ENCODE measurements around the gene ZBTB40. TPM values are rescaled to one million over a fixed set of nuclear protein-coding genes. Genes with fewer than 3 reads are reported as not detected.
A peak's percentile ranks its signal among the peaks of the same experiment; 100 is the strongest.

The ZBTB40 gene
- total and polyA plus RNA-seq, 2 of the 13 experiments (the other 11 are each of a cell fraction or from before 2014, with no cell fraction given), result 8.8 to 16.5 TPM

GRCh38 chr1:22543679-22544078 is 92.0 kb downstream of the ZBTB40 start (continued):
- TF ChIP-seq ZNF773 (CRISPR knock-in tag; IDR thresholded peaks at IDR 0.05; ENCODE audit: borderline replicate concordance), result no peak
- TF ChIP-seq TAF1 (CRISPR knock-in tag; IDR thresholded peaks at IDR 0.05), result no peak
- TF ChIP-seq SALL2 (CRISPR knock-in tag; IDR thresholded peaks at IDR 0.05), result no peak
- 0 out of 2 replicates have a peak, but pooled peaks have one; percentile 14 for TF ChIP-seq SAP130 (CRISPR knock-in tag; IDR thresholded peaks at IDR 0.05; ENCODE audit: low read depth)
- TF ChIP-seq ZNF781 (CRISPR knock-in tag; IDR thresholded peaks at IDR 0.05; ENCODE audit: borderline replicate concordance, not compliant biosample characterization), result no peak
- TF ChIP-seq ZNF18 (CRISPR knock-in tag; IDR thresholded peaks at IDR 0.05; ENCODE audit: insufficient replicate concordance), result no peak

GRCh38 chr1:22544606-22545005 is 93.0 kb downstream of the ZBTB40 start:
- no TSS peak for BruUV-seq (replicated peaks)
- H4K20me1 ChIP-seq (ENCODE audit: insufficient read depth, low read length), result no peaks in the 10 kb centered on the region
- DNase-seq (ENCODE audit: low spot score), result no peak
- TF ChIP-seq RCOR2 (CRISPR knock-in tag; IDR thresholded peaks at IDR 0.05) (no peak), SMAD1 (CRISPR knock-in tag; IDR thresholded peaks at IDR 0.05; ENCODE audit: borderline replicate concordance, low read depth) (no peak), PHF21A (CRISPR knock-in tag; IDR thresholded peaks at IDR 0.05) (no peak), CERS6 (CRISPR knock-in tag; IDR thresholded peaks at IDR 0.05) (no peak), ZNF691 (CRISPR knock-in tag; IDR thresholded peaks at IDR 0.05; ENCODE audit: borderline replicate concordance, low read depth) (no peak), RXRB (CRISPR knock-in tag; IDR thresholded peaks at IDR 0.05; ENCODE audit: borderline replicate concordance) (no peak), KLF16 (CRISPR knock-in tag; IDR thresholded peaks at IDR 0.05) (no peak)
- no peak for ATAC-seq
- ChIA-PET CTCF (ENCODE audit: low intra/inter-chr PET ratio, low total read pairs) (no interaction called here), POLR2A (no interaction called here)
- H3K36me3 ChIP-seq (replicated peaks in 1 of 2; ENCODE audit: control insufficient read depth in 1 of 2, insufficient read depth in 2 of 2, low read length in 2 of 2), result no peaks in the 10 kb centered on the region
- 57% methylated on average over 9 of the region's 12 CpGs for WGBS (ENCODE audit: low lambda C conversion rate)
- H3K27me3 ChIP-seq (ENCODE audit: control insufficient read depth in 1 of 2, insufficient read depth in 2 of 2, low read length in 2 of 2), result peaks cover 9 to 42% of the 10 kb centered on the region in 2 experiments
- H3K27ac ChIP-seq (ENCODE audit: extremely low read length, insufficient read depth, low read length), result no peak overlapping the region
- H2AFZ ChIP-seq (ENCODE audit: low read length), result no peak overlapping the region
- H3K79me2 ChIP-seq (ENCODE audit: insufficient read depth, low read length), result no peaks in the 10 kb centered on the region
- no peak for FAIRE-seq
- H3K9me3 ChIP-seq (ENCODE audit: low read length), result no peaks in the 10 kb centered on the region
- in situ Hi-C loops (cut with HindIII; ENCODE audit: extremely low pct_ligation_motif_present, low pct_unique_long_range_greater_than_20kb), result no loop called here
- H3K4me3 ChIP-seq (replicated peaks in 1 of 3; ENCODE audit: insufficient read depth in 1 of 3, low read depth in 2 of 3, low read length in 3 of 3), result no peak overlapping the region
- intact Hi-C loops (cut with micrococcal nuclease; ENCODE audit: unreplicated experiment), result no loop called here
- no peak overlapping the region for H3K9ac ChIP-seq (ENCODE audit: insufficient read depth, low read depth, low read length)
- peaks cover 13% of the 10 kb centered on the region for H3K4me1 ChIP-seq (ENCODE audit: insufficient read depth, low read length)
- no peak overlapping the region for H3K4me2 ChIP-seq (ENCODE audit: low read depth, low read length)

Measured in HepG2 (cell line).